ENCODE data around the gene MCF2L. TPM values are rescaled to one million over a fixed set of nuclear protein-coding genes. Genes with fewer than 3 reads are reported as not detected.

MCF2L gene
- total RNA-seq, 1 donor from 2014 or later, result 90.0 TPM

DNA sequence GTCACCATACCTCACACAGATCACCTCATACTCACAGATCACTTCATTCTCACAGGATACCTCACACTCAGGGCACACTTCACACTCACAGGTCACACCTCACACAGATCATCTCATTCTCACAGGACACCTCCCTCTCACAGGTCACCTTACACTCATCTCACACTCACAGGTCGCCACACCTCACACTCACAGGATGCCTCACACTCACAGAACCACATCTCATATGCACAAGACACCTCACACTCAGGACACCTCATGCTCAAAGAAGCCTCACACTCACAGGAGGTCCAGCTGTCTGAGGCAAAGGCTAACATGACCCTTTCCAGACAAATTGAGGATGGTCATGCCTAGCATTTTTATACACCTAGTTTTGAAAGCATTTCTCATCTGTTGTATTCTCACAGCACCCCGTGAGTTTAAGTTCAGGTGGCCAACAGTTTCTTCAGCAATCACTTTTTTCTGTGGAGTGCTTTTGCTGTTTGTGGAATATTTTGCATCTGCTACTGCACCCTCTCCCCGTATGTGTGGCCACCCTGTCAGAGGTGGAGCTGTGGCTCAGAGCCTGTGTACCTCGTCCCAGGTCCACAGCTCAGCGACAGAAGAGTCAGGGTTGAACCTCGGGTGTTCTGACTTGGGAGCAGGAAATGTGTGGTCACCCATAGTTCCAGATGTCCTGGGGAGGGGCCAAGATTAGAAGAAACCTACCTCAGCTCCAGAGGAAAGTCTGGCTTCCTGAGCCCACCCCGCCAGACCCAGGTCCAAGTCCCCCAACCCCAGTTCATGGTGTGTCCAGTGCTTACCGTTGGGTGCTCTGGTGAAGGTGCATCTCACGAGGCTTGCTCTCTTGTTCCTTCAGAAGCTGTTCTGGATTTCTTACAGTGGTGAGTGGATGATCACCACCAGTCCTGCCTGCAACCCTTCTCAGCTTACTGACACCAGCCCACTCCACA is 144.2 kb downstream of the MCF2L start:
- Mint-ChIP-seq H3K36me3 (ENCODE audit: insufficient read depth) (peaks cover 2% of the 10 kb centered on the region), H3K4me3 (ENCODE audit: low read depth) (no peak overlapping the region), H3K9me3 (ENCODE audit: low read depth) (no peaks in the 10 kb centered on the region), H3K4me1 (ENCODE audit: low read depth) (no peaks in the 10 kb centered on the region), H3K27ac (no peak overlapping the region), H3K27me3 (peaks cover 12% of the 10 kb centered on the region)
- DNase-seq (ENCODE audit: low spot score, unreplicated experiment), result peak; percentile 2
- TF ChIP-seq, protein P1, sequence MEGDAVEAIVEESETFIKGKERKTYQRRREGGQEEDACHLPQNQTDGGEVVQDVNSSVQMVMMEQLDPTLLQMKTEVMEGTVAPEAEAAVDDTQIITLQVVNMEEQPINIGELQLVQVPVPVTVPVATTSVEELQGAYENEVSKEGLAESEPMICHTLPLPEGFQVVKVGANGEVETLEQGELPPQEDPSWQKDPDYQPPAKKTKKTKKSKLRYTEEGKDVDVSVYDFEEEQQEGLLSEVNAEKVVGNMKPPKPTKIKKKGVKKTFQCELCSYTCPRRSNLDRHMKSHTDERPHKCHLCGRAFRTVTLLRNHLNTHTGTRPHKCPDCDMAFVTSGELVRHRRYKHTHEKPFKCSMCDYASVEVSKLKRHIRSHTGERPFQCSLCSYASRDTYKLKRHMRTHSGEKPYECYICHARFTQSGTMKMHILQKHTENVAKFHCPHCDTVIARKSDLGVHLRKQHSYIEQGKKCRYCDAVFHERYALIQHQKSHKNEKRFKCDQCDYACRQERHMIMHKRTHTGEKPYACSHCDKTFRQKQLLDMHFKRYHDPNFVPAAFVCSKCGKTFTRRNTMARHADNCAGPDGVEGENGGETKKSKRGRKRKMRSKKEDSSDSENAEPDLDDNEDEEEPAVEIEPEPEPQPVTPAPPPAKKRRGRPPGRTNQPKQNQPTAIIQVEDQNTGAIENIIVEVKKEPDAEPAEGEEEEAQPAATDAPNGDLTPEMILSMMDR (IDR thresholded peaks at IDR 0.05; ENCODE audit: unreplicated experiment), result no peak

DNA sequence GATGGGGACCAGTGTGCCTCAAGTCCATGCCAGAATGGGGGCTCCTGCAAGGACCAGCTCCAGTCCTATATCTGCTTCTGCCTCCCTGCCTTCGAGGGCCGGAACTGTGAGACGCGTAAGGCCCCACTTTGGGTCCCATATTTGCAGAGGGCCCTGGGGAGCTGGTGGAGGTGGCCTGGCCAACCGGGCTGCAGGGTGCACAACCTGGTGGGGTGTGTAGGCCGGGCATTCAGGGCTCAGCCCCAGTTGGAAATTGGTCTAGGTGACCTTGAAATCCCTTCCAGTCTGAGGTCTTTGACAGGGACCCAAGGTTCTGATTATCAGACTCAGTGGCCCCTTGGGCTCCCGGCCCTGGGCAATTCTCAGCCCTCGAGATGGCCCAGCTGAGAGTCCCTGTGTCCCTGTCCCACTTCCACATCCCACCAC is 144.8 kb downstream of the MCF2L start:
- H3K36me3 Mint-ChIP-seq (ENCODE audit: insufficient read depth), result peaks cover 2% of the 10 kb centered on the region
- no peak overlapping the region for H3K27ac Mint-ChIP-seq
- H3K9me3 Mint-ChIP-seq (ENCODE audit: low read depth), result no peaks in the 10 kb centered on the region
- peak; percentile 8 for DNase-seq (ENCODE audit: low spot score, unreplicated experiment)
- TF ChIP-seq, protein P1 (IDR thresholded peaks at IDR 0.05; ENCODE audit: unreplicated experiment), result no peak
- H3K4me1 Mint-ChIP-seq (ENCODE audit: low read depth), result no peaks in the 10 kb centered on the region
- H3K4me3 Mint-ChIP-seq (ENCODE audit: low read depth), result no peak overlapping the region
- H3K27me3 Mint-ChIP-seq, result peaks cover 12% of the 10 kb centered on the region

DNA sequence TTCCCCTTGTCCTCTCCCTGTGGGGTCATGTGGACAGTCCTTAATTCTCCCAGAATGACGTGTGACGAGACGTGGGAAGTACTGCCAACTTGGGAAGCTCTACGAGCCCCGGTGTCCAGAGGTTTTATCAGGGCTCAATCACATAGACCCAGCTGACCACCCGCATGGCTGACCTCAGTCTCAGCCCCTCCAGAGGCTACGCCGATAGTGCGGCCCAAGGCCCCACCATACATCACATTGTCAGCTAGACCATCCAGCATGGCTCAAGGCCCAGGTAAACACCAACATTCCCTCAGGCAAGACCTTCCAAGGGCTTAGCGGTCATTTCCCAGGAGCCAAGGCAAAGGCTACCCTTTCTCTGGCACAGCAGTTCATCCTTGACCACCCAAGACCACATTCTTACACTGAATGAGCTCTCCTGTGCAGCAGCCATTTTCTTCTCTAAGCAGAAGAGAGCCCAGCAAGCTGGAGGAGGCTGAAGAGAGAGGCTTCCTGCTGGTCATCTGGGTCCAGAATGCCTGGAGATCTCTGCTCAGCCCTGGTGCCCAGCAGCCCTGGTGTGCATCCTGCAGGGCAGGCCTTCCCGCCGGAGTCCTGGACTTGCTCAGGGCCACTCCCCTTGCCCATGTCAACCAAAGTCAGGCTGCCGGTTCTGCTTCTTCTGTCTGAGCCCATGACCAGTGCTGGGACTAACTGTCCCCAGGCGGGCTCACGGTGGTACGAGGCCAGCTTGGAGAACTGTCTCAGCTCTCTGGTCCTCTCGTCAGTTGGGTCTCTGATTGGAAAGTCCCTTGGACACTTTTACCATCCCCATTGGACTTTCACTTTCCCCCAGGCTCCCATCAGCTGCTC is 145.7 kb downstream of the MCF2L start:
- Mint-ChIP-seq H3K4me3 (ENCODE audit: low read depth) (no peak overlapping the region), H3K9me3 (ENCODE audit: low read depth) (no peaks in the 10 kb centered on the region), H3K36me3 (ENCODE audit: insufficient read depth) (no peaks in the 10 kb centered on the region), H3K27ac (no peak overlapping the region), H3K4me1 (ENCODE audit: low read depth) (no peaks in the 10 kb centered on the region), H3K27me3 (peaks cover 14% of the 10 kb centered on the region)
- TF ChIP-seq, protein P1 (IDR thresholded peaks at IDR 0.05; ENCODE audit: unreplicated experiment), result no peak
- peak; percentile 5 for DNase-seq (ENCODE audit: low spot score, unreplicated experiment)

DNA sequence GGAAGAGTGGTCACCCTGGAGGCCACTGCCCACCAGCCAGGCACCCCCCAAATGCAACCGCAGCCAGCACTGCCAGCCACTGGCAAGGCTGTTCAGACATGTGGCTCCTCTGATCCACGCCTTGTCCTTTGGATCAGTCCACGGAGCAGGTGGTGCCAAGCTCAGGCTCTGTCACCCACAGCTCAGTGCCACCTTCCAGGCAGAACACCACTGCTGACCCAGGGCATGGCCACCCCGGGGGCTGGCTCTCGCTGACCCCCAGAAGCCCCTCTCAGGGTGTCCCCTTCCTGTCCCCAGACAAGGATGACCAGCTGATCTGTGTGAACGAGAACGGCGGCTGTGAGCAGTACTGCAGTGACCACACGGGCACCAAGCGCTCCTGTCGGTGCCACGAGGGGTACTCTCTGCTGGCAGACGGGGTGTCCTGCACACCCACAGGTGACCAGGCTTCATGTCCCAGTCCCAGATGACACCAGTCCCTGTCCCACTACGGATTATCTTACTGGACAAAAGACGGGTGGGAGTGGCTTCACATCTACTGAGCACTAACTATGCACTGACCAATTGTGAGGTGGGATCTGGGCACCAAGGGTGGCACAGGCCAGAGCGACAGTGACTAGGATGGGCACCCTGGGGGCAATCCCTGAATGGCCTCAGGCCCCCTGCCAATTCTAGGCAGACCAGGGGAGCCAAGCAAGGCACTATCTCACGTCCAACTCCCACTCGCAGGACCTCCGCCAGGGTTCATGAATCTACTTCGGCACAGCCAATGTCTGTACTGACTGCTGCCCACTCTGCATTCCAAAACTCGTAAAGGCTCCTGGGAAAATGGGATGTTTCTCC is 146.6 kb downstream of the MCF2L start:
- Mint-ChIP-seq H3K9me3 (ENCODE audit: low read depth) (no peaks in the 10 kb centered on the region), H3K4me3 (ENCODE audit: low read depth) (no peak overlapping the region), H3K4me1 (ENCODE audit: low read depth) (no peaks in the 10 kb centered on the region), H3K27me3 (peaks cover 14% of the 10 kb centered on the region), H3K27ac (no peak overlapping the region), H3K36me3 (ENCODE audit: insufficient read depth) (no peaks in the 10 kb centered on the region)
- DNase-seq (ENCODE audit: low spot score, unreplicated experiment), result peak; percentile 8
- TF ChIP-seq, protein P1 (IDR thresholded peaks at IDR 0.05; ENCODE audit: unreplicated experiment), result no peak

Measured in progenitor cell of endocrine pancreas (in vitro differentiated cells).